HUDEP-2 (cell line): Measurements from ENCODE around the gene HP1BP3.
"Not testable (repeated sequence)": the region's sequence is repeated elsewhere in the genome, so short reads cannot be mapped to it uniquely, and the experiment has no call there.

Source experiments
- DNase-seq, 76 experiments: peaks; one replicate each; lab custom pipeline; 2025; ENCODE audit not compliant: unreplicated experiment in 76 of 76; lab: John Stamatoyannopoulos, UW

HP1BP3 gene

DNA sequence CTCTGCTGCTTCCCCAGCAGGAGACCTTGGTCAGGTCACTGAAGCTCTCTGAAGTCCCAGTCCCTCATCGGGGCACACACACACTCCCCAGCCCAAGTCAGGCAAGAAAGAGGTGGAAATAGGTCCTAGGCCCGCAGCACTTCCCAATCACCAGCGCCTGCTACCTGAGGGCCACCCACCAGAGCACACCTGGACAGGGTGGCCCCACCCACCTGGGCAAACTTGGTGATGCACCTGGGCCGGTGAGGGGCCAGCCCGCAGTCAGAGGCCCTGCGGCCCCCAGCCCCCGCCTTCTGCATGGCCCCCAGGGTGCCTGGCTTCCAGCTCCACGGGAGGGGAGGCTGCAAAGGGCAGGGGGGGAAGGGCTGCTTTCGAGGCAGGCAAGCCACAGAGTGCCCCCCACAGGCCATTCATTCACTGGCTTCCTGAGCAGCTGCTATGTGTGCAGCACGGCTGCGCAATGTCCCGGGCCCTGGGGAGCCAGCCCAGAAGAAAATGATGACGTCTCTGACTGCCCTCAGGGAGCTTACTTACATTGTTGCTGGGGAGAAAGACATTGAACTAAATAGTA is 59.3 kb downstream of the HP1BP3 start:
- peak in 9 of 76 experiments; percentile 3 to 24 (median 9) for DNase-seq

DNA sequence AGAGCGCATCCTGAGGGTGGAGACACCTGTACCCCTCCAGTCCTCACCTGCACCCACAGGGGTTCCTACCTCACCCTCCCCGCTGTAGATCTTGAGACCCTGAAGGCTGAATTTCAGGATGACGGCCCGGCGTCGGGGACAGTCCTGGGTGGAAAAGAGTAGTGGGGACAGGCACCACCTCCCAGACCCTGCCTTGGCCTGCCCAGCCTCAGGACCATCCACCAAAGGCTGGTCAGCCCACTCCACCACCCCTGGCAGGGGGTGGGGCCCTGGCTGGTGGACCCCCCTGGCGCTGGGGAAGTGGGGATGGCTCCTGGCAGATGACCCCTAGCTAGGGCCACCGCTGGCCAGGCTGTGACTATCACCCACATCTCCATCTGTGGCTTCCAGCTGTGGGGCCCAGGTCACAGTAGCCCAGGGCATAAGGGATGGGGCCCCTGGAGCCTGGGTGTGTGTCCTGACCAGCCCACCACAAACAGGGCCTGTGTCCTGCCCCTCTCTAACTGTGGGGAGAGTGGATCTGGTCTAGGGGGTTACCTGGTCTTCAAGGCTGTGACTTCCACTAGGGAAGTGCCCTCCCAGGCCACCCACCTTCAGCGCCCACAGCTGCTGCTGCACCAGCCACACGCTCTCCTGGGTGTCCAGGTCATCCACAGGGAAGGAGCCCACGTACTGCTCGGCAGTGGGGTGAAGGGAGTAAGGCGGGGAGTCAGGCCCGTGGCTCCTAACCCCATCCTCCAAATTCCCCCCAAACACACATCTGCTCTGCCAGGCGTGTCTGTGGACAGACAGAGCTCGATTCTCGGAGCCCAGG is 60.0 kb downstream of the HP1BP3 start:
- no peak for DNase-seq

DNA sequence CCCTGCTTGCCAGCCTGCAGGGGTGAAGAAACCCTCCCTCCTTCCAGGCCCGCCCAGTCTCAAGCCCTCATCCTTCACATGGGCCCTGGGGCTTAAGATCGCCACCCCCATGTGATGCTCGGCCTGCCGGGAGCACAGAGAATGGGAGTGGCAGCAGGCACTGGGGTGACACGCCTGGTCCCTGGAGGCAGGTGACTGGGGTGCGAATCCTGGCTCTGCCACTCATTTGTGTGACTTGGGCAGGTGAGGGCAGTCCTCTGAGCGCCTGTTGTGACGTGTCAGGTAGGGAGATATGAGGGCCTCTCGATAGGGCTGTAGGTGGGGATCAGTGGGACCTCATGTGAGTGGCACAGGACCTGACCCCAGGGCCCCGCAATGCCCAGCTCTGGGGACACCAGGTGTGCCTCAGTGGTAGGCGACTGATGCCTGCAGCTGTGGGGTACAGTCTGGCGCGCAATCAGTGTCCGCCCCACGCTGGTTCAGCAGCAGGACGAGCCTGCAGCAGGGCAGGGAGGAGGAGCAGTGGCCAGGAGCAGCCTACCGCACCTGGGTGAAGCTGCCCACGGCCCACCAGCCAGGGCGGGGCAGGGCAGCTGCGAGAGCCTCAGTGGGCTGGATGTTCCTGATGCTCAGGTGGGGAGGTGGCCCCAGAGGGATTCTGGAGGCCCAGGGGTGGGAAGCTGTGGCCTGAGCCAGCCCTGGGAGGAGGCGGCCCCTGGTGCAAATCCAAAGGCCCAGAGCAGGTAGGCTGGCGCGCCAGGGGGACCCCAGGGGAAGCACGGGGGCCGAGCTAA is 60.8 kb downstream of the HP1BP3 start:
- DNase-seq = no peak

DNA sequence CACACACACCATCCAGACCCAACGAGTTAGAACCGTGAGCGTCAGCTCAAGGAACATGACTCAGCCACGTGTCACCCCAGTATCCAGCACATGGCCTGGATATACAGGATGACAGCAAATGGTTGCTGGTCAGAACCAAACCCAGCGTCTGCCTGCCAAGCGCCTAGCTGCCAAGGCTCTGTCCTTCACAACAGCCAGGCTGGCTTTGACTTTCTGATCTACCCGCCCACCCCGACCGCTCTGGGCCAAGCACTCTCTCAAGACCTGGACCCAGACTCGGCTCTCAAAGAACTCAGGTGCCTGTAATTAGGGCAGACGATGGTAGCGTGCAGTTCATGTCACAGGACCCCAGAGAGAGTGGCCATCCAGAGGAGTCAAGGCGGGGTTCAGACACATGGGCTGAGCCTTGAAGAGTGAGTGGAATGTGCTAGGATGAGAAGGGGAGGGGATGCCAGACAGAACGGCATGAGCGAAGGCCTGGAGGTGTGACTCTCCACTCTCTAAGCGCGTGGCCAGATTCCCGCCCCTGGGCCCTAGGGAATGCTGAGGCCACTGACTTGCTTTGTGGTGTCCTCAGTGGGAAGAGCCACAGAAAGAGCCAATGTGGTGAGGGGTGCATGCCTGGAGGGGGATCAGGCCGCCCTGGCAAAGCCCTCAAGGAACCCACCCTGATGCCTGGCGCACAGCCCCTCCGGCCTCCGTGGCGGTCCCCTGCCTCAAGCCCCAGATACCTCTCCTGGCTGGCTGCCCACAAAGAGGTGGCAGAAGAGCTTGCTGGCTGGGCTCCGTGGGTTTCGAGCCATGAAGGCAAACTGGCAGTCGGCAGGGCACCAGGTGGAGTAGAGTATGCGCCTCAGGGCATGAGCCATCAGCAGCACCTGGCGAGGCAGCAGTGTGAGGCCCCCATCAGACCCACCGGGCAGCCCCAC is 61.7 kb downstream of the HP1BP3 start:
- DNase-seq = no peak

- no peak for DNase-seq
These were observed 62.5 kb downstream of the HP1BP3 start for GRCh38 chr1:20724364-20725188.

DNA sequence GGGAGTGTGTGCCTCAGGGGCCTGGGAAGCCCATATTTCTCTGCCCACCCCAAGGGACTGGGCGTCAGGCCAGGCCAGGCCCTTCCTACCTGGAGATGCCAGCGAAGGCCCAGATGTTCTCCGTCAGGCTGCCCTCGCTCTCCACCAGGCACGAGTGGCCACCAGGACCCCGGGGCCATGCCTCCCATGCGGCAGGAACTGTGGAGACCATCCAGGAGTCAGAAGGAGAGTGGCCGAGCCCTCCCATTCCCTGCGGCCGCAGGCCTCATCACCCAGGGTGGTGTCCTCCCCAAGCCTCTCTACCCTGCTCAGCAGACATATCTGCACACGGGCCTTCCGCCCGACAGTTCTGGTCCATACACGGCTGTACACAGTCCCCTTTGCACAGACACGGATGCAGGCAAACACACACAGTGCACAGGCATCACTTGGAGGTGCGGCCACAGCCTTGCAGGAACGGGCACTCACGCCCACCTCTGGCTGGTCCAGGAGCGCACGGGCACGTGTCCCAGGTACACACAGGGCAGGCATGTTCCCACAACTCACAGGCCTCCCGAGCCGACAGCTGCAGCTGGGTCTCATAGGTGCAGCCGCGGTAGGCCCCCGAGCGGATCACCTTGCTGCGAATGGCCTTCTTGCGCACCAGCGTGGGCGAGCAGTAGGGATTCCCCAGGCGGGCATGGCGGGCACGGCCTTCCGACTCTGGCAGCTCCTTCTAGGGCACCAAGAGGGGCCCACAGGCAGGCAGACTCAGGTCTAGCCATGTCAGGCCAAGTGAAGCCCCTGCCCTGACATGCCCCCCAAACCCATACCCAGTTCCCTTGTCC is 63.4 kb downstream of the HP1BP3 start:
- no peak for DNase-seq

DNA sequence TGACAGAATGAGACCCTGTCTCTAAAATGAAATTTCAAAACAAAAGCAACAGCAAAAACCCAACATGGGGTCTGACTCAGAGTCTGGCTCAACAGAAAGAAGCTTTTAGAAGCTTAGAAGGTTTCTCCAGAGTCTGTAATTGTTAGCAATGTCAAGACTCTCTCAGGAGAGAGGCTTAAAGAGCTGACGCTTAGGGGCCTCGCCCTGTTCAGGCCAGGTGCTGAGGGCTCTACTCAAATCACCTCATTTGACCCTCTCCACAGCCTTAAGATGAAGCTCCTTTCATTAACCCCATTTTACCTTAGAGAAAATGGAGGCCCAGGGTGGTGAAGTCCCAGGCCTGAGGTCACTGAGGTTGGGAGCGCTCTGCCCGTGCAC is 64.0 kb downstream of the HP1BP3 start:
- DNase-seq = no peak

DNA sequence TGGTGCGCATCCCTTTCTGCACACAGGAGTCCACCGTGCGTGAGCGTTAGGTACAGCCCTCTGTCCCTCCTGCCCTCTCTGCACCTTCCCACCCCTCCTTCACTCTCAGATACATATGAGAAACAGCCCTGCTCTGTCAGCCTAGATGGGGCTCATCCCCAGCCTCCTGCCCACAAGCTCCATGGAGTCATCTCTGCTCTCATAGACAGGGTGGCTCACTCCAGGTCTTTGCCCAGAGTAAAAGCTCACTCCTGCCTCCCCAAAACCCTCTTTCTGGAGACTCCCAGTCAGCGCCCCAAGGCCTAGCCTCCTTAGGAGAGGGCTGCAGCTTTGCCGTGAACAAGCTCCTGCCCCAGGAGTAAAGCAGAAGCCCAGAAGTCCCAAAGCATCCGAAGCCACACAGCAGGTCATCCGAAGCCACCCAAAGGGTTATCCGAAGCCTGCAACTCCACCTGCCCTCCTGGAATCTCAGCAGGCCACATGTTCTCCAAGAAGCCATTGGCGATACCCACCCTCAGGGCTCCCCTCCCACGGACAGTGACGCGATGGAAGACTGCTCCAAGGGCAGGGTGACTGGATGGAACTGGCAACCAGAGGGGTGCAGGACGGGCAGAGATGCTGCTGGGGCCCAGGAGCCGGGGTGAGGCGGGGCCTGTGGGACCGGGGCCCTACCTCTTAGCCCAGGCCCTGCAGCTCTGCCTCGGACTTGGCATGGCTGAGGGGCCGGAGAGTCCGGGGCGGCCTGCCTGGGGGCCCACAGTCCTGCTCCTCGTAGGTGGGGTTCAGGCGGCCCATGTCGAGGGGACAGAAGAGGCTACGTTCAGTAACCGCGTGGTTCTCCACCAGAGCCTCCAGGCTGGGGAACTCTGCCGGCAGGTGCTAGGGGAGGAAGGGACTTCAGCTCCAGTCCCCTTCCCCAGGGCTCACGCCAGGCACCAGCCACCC is 65.7 kb downstream of the HP1BP3 start:
- no peak for DNase-seq

- DNase-seq = no peak
These were observed 66.4 kb downstream of the HP1BP3 start for GRCh38 chr1:20720631-20721091.

DNA sequence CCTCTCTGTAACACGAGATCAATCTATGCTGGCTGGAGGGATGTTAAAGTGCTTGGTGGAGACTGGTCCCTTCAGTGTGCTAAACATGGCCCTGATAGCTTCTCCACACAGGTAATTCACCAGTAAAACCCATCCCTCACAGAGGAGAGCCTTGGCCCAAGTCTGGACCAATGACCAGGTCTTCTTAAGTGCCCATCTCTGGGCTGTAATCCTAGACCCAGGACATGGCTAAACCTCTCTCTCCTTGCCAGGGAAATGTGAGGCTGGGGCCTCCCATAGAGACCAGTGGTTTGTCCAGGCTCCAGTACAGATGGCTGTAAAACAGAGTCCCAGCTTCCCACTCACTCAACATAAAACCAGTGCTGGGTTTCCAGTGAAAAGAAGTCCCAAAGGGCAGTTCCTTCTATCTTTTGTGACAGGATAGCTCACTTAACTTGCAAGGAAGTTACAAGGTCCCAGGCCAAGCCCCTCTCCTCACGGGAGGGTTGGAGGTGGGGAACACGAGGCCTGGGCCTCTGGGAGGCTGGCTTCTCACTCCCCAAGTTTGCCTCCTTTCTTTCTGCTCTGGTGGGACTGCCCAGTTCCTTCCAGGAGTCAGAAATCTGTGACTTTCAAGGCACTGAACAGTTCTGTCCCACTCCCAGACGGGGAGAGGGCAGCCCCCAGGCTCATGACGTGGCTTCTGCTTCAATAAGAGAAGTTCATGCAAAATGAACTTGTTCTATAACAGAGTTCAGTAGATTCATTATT is 67.1 kb downstream of the HP1BP3 start:
- DNase-seq = no peak

- no peak for DNase-seq
These were observed 67.8 kb downstream of the HP1BP3 start for GRCh38 chr1:20719261-20719660.

DNA sequence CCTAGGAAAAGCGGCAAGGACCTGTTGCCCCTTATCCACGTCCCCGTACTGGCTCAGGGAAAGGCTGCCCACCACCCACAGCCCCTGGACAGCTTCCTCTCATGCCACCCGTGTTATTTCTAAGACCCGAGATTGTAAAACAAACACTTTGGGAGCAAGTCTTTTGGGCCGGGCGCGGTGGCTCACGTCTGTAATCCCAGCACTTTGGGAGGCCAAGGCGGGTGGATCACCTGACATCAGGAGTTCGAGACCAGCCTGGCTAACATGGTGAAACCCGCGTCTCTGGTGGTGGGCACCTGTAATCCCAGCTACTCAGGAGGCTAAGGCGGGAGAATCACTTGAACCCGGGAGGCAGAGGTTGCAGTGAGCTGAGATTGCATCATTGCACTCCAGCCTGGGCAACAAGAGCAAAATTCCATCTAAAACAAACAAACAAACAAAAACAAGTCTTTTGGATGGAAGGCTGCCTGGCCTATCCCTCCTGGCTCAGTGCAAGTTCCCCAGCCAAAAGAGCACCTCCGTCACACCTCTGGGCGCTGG is 68.7 kb downstream of the HP1BP3 start:
- DNase-seq = not testable (repeated sequence)

DNA sequence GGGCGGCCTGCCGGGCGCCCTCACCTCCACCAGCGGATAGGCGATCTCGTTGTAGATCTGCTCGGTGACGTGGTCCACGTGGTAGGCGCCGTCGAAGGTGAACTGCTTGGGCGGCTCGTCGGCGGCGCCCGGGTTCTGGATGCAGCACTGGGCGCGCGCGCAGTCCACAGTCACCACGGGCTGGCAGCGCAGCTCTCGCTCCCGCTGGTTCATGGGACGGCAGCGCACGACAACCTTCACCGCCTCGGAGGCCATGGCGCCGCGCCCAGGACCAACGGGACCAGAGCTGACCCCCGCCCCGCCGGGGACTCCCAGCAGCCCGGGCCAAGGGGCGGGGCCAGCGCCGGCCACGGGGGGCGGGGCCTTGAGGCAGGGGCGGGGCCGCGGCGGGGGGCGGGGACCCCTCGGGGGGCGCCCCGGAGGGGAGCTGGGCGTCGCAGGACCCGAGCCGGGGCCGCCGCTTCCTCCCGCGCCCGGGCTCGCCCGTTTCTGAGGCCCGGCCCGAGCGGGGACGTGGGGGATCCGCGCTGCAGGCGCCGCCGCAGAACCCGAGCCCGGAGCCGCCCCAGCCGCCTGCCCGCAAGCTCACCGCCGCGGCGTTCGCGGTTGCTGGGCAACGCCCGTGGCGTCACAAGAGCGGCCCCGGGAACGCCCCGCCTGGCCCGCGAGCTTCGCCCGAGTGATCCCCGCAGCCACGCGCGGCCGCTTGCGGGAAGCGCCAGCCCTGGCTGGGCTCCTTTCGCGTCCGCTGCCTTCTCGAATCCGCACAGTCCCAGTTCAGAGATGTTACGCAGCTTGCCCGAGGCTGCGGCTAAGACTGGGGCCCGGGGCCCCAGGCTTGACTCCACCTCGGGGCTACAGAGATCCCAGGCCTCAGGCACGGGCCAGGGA is 69.4 kb downstream of the HP1BP3 start, which contains the start of gene KIF17:
Gene KIF17 (minus strand): TSS at position 556 of the 891 bp plus-strand sequence. CDS start 301 bp downstream, at position 255.
- peak in 54 of 76 experiments; percentile 7 to 71 (median 45) for DNase-seq

DNA sequence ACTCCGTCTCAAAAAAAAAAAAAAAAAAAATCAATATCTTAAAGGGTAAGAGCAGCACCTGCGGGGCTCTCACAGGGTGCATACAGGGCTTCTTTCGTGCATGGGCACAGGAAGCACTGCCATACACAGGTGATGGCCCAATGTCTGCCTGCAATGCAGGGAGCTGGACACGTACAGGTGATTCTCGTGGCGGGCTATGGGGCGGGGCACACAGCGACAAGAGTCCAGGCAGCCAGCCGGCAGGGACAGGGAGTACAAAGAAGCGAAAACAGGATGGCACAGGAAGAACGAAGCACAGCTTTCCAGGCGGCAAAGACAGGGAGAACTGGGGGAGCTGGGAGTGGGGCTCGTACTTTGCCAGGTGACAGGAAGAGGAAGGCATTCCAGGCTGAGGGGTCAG is 70.9 kb downstream of the HP1BP3 start:
- no peak for DNase-seq

DNA sequence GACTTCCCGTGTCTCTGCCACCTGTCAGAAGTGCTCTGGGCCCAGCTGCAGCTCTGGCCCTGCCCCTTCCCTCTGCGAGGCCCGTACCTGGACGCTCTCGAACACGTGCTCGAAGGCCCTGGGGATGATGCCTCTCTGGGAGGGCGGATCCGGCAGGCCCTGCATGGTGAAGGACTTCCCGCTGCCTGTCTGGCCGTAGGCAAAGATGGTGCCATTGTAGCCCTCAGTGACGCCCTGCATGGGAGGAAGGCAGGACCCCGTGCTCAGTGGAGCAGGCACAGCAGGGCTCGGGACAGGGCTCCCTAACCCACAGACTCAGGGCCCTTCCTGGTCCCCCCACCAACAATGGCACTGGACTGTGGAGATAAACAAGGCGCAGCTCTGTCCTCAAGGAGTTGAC is 71.7 kb downstream of the HP1BP3 start:
- no peak for DNase-seq

- DNase-seq = no peak
These were observed 73.7 kb downstream of the HP1BP3 start for GRCh38 chr1:20713440-20713839.
